Testis (tissue), 3 donors: ENCODE results near the gene MUC5AC. TPM values are rescaled to one million over a fixed set of nuclear protein-coding genes. Genes with fewer than 3 reads are reported as not detected.
"Not testable (repeated sequence)": the region's sequence is repeated elsewhere in the genome, so short reads cannot be mapped to it uniquely, and the experiment has no call there.

Experiments
- DNase-seq: peaks from one replicate; pipeline ENCODE4 v3.0.0-alpha.2; 2019
- H3K27ac ChIP-seq, 2 donors: fragments of 200-600 bp; sonication (generic); one replicate each; pipeline ENCODE4 v1.5.1; 2019
- H3K27me3 ChIP-seq: fragments of 200-600 bp; sonication (generic); one replicate; pipeline ENCODE4 v1.5.1; 2019
- H3K36me3 ChIP-seq: fragments of 200-600 bp; sonication (generic); one replicate; pipeline ENCODE4 v1.5.1; 2017; ENCODE audit warnings: low read depth; ENCODE audit errors: missing control alignments
- H3K4me1 ChIP-seq: fragments of 200-600 bp; sonication (generic); one replicate; pipeline ENCODE4 v1.5.1; 2019
- H3K4me3 ChIP-seq, 2 donors: fragments of 200-600 bp; sonication (generic); one replicate each; pipeline ENCODE4 v1.5.1; 2017 to 2019
- H3K9me3 ChIP-seq: fragments of 200-600 bp; sonication (generic); one replicate; pipeline ENCODE4 v1.5.1; 2017
- POLR2A ChIP-seq: fragments of 450-650 bp; IDR thresholded peaks from one replicate; pipeline ENCODE4 v1.6.1; 2017; ENCODE audit warnings: antibody characterized with exemption, mild to moderate bottlenecking, moderate library complexity
- WGBS, 2 donors: methylation state at CpG; one replicate each; pipeline ENCODE4 v1.1.5; 2018; 5-methylcytosine and 5-hydroxymethylcytosine counted together
- intact Hi-C: fragments of 100-400 bp; cut with DNase I; formaldehyde crosslinking; loops from one replicate; pipeline ENCODE4 v1.15.1; 2023; ENCODE audit warnings: low total_unique reads
- polyA plus RNA-seq: library from polyadenylated mRNA; stranded (reverse); fragments of 350-450 nt; fragmentation: Illumina TruSeq; extraction: RNeasy Lipid Tissue Mini Kit (QIAGEN cat#74804); gene quantifications from one replicate; pipeline ENCODE4 v1.2.3, GENCODE V29; 2014; ENCODE audit warnings: low read depth, low replicate concordance; ENCODE audit not compliant: insufficient read depth
- total RNA-seq, 2 donors: library from RNA; depleted of rRNA; stranded (reverse); fragments of >200 nt; gene quantifications; one replicate each; pipeline ENCODE4 v1.2.3, GENCODE V29; 2016
- TF ChIP-seq, protein P1 (sequence below), 3 experiments: fragments of 450-650 bp in 2 of 3; fragments of 200-600 bp in 1 of 3; sonication (generic) in 1 of 3; IDR thresholded peaks; one replicate each; pipeline ENCODE4 v1.5.1; 2016 to 2019; ENCODE audit warnings: antibody characterized with exemption in 3 of 3, mild to moderate bottlenecking in 2 of 3, moderate library complexity in 1 of 3

Gene MUC5AC
- total and polyA plus RNA-seq, 3 donors from 2014 or later = 0.31 to 0.62 (median 0.32) TPM

DNA sequence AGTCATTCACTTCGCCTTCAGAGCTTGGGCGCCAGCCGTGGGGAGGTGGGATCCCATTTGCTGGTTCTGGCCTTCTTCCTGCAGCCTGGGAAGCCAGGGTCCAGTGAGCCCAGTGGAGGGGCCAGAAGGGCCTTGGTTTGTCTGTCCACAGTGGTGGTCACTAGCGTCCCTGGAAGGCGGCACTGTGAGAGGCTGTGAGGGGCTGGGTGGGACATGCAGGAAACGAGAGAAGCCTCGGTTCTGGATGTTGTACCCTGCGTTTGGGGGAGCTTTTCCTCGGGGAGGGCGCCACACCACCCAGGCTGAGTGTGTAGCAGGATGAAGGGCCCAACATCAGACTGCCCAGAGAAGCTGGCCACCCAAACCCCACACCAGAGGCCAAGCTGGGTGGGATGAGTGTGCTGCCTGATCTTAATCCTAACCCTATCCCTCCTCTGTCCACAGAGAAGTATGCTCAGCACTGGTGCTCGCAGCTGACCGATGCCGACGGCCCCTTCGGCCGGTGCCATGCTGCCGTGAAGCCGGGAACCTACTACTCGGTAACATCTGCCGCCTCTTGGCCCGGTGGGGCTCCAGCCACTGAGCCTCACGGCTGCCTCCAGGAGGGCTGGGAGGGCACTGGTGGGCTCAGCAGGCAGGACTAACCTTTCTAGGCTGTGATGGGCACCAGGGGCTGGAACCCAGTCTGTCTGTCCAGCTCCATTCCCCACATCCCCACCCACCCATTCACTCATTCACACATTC, 14.4 kb downstream of the MUC5AC start:
- intact Hi-C loops = no loop called here
- DNase-seq = no peak
- Histone ChIP-seq H3K4me1 (no peaks in the 10 kb centered on the region), H3K4me3 (no peak overlapping the region), H3K36me3 (no peaks in the 10 kb centered on the region), H3K27me3 (no peaks in the 10 kb centered on the region), H3K9me3 (no peaks in the 10 kb centered on the region), H3K27ac (no peak overlapping the region)
- WGBS, 2 donors = 83 to 84% methylated on average over 14 to 22 of the region's 22 CpGs
- TF ChIP-seq, protein P1, sequence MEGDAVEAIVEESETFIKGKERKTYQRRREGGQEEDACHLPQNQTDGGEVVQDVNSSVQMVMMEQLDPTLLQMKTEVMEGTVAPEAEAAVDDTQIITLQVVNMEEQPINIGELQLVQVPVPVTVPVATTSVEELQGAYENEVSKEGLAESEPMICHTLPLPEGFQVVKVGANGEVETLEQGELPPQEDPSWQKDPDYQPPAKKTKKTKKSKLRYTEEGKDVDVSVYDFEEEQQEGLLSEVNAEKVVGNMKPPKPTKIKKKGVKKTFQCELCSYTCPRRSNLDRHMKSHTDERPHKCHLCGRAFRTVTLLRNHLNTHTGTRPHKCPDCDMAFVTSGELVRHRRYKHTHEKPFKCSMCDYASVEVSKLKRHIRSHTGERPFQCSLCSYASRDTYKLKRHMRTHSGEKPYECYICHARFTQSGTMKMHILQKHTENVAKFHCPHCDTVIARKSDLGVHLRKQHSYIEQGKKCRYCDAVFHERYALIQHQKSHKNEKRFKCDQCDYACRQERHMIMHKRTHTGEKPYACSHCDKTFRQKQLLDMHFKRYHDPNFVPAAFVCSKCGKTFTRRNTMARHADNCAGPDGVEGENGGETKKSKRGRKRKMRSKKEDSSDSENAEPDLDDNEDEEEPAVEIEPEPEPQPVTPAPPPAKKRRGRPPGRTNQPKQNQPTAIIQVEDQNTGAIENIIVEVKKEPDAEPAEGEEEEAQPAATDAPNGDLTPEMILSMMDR (IDR thresholded peaks at IDR 0.05) = no peak
- TF ChIP-seq POLR2A = no peak

DNA sequence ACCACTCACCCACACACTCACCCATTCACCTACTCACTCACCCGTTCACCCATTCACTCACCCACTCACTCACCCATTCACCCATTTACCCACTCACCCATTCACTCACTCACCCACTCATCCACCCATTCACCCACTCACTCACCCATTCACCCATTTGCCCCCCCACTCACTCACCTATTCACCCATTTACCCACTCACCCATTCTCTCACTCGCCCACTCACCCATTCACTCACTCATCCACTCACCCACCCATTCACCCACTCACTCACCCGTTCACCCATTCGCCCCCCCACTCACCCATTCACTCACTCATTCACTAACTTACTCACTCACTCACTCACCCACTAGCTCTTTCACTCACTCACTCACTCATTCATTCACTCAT, 15.0 kb downstream of the MUC5AC start:
- DNase-seq = no peak
- intact Hi-C loops = no loop called here
- 83 to 90% methylated on average over 4 of the region's 4 CpGs for WGBS, 2 donors
- Histone ChIP-seq H3K36me3 (no peaks in the 10 kb centered on the region), H3K4me1 (no peaks in the 10 kb centered on the region), H3K27me3 (no peaks in the 10 kb centered on the region), H3K9me3 (no peaks in the 10 kb centered on the region), H3K4me3 (no peak overlapping the region), H3K27ac (no peak overlapping the region)
- no peak for TF ChIP-seq POLR2A
- TF ChIP-seq, protein P1 (IDR thresholded peaks at IDR 0.05) = no peak

DNA sequence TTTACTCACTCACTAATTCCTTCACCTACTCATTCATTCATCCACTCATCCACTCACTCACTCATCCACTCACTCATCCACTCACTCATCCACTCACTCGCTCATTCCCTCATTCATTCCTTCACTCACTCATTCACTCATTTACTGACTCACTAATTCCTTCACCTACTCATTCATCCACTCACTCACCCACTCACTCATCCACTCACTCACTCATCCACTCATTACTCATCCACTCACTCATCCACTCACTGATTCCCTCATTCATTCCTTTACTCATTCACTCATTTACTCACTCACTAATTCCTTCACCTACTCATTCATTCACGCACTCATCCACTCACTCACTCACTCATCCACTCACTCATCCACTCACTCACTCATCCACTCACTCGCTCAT, 15.6 kb downstream of the MUC5AC start:
- intact Hi-C loops, H3K4me3 ChIP-seq, H3K27ac ChIP-seq, H3K27me3 ChIP-seq, H3K9me3 ChIP-seq, H3K4me1 ChIP-seq, H3K36me3 ChIP-seq, DNase-seq: not testable (repeated sequence)
- 88 to 90% methylated on average over 3 of the region's 3 CpGs for WGBS, 2 donors

DNA sequence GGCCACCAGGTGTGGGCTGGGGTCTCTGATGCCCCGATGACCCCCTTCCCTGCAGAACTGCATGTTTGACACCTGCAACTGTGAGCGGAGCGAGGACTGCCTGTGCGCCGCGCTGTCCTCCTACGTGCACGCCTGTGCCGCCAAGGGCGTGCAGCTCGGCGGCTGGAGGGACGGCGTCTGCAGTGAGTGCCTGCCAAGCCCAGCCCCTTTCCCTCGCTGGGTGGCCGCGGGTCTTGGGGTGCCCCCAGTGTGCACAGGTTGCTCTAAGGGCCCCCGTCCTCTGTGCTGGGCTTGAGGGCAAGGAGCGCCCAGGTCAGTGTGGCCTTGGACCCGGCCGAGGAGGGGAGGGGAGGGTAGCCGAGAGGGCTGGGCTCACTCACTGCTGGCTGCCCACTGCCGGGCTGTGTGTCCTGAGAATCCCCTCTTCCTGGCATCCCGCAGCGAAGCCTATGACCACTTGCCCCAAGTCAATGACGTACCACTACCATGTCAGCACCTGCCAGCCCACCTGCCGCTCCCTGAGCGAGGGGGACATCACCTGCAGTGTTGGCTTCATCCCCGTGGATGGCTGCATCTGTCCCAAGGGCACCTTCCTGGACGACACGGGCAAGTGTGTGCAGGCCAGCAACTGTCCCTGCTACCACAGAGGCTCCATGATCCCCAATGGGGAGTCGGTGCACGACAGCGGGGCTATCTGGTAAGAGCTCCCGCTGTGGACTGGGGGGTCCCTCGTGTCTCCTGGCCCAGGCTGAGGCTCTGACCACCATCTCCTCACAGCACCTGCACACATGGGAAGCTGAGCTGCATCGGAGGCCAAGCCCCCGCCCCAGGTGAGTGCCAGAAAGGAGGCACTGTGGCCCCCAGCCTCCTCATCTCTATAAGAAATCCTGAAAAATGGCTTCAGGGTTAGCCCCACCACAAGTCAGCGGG, 17.0 kb downstream of the MUC5AC start:
- intact Hi-C loops = no loop called here
- Histone ChIP-seq H3K27ac (no peak overlapping the region), H3K27me3 (no peaks in the 10 kb centered on the region), H3K36me3 (no peaks in the 10 kb centered on the region), H3K9me3 (no peaks in the 10 kb centered on the region), H3K4me3 (no peak overlapping the region), H3K4me1 (no peaks in the 10 kb centered on the region)
- TF ChIP-seq POLR2A = no peak
- no peak for DNase-seq
- 91 to 92% methylated on average over 15 to 39 of the region's 39 CpGs for WGBS, 2 donors

DNA sequence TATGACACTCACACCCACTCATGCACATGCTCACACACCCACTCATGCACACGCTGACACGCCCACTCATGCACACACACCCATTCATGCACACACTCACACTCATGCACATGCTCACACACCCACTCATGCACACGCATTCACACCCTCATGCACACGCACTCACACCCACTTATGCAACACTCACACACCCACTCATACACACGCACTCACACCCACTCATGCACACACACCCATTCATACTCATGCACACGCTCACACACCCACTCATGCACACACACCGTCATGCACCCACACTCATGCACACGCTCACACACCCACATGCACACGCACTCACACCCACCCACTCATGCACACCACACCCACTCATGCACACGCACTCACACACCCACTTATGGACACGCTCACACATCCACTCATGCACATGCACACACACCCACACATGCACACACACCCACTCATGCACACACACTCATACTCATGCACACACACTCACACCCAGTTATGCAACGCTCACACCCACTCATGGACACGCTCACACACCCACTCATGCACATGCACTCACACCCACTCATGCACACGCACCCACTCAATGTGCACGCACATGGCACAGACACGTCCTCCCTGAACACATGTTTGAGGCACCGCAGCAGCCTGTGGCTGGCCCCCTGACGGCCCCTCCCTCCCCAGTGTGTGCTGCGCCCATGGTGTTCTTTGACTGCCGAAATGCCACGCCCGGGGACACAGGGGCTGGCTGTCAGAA, 17.9 kb downstream of the MUC5AC start:
- H3K36me3 ChIP-seq = no peaks in the 10 kb centered on the region
- no peak overlapping the region for H3K4me3 ChIP-seq
- no peaks in the 10 kb centered on the region for H3K4me1 ChIP-seq
- no peaks in the 10 kb centered on the region for H3K9me3 ChIP-seq
- DNase-seq = no peak
- intact Hi-C loops = no loop called here
- no peaks in the 10 kb centered on the region for H3K27me3 ChIP-seq
- TF ChIP-seq POLR2A = no peak
- TF ChIP-seq, protein P1 (IDR thresholded peaks at IDR 0.05) = no peak
- 75 to 76% methylated on average over 18 to 22 of the region's 22 CpGs for WGBS, 2 donors
- H3K27ac ChIP-seq = no peak overlapping the region
